HuH-7 (cell line): ENCODE data around the gene SF3B3.
"Not testable (repeated sequence)": the region's sequence is repeated elsewhere in the genome, so short reads cannot be mapped to it uniquely, and the experiment has no call there.

Experiments
- DNase-seq: peaks from one replicate; pipeline ENCODE4 v3.0.0; 2011; ENCODE audit warnings: low spot score

The SF3B3 gene

DNA sequence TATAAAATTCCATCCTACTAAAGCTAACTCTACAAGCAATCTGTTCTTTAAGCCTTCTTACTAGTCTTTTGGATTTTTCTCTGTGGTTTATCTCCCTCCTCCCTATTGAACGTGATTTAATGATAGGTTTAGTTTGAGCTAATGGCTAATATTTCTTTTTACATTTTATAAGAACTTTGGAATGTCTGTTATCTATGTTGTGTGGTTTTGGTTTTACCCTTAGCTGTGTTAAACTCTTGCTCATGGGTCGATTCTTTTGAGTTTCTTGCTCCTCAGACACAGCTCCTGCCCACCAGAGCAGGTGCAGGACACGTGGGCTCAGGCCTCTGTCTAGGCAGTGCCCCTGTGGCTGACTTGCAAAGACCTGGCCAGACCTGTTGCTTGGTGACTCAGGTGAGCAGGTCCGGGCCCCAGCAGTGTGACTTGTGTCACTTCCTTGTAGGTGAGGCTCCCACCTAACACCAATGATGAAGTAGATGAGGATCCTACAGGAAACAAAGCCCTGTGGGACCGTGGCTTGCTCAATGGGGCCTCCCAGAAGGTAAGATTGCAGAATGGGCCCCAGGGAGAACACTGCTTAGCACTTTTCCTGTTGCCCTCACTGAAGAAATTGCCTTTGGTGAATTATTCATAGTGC lies 45.1 kb downstream of the SF3B3 start:
- no peak for DNase-seq

DNA sequence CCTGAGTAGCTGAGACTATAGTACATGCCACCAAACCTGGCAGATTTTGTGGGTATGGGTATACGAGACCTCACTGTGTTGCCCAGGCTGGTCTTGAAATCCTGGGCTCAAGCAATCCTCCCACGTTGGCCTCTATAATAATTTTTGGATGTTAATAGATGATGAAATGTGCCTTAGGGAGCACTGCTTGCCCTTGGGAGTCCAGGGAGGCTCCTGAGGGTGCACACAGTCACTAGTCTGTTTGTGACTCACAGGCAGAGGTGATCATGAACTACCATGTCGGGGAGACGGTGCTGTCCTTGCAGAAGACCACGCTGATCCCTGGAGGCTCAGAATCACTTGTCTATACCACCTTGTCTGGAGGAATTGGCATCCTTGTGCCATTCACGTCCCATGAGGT lies 46.1 kb downstream of the SF3B3 start:
- DNase-seq: no peak

GRCh38 chr16:70570967-70571570 lies 47.5 kb downstream of the SF3B3 start:
- no peak for DNase-seq

DNA sequence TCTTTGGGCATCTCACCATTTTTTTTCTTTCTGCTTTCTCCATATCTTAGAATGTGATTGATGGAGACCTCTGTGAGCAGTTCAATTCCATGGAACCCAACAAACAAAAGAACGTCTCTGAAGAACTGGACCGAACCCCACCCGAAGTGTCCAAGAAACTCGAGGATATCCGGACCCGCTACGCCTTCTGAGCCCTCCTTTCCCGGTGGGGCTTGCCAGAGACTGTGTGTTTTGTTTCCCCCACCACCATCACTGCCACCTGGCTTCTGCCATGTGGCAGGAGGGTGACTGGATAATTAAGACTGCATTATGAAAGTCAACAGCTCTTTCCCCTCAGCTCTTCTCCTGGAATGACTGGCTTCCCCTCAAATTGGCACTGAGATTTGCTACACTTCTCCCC lies 48.0 kb downstream of the SF3B3 start:
- no peak for DNase-seq

- no peak for DNase-seq
Measured at GRCh38 chr16:70572050-70572925, 48.7 kb downstream of the SF3B3 start.

- DNase-seq: no peak
Measured at GRCh38 chr16:70572926-70573270, 49.3 kb downstream of the SF3B3 start.

DNA sequence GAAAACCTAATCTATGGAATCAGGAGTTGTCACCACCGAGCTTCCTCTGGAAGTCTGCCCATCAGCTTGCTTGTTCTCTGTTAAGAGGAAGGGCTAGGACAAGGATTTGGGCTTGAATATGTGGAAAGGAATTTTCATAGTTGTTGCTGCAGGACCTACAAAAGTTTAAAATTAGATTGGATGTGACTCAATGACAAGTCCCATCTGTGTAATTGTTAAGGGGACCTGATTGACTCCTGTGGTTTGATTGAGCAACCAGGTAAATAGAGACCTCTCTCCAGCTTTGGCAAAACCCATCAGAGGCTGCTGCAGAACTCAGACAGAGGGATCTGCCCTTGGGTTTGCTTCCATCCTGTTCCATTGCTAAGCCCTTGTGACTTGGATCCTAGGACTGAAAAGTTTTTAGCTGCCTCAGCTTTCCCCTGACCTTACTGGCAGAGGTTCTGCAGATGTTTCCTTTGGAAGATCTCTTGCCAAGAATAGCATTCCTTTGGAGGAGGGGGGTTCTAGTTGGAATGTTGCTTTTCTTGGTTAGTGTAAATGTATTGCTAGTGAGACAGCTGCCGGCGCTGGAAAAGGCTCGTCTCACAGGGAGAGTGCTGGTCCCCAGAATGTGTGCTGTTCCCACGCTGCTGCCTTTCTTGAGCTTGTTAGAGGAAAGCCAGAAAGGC lies 50.0 kb downstream of the SF3B3 start:
- no peak for DNase-seq

- DNase-seq: no peak
Measured at GRCh38 chr16:70574595-70575271, 51.1 kb downstream of the SF3B3 start.

GRCh38 chr16:70575376-70575775 lies 51.8 kb downstream of the SF3B3 start:
- no peak for DNase-seq

DNA sequence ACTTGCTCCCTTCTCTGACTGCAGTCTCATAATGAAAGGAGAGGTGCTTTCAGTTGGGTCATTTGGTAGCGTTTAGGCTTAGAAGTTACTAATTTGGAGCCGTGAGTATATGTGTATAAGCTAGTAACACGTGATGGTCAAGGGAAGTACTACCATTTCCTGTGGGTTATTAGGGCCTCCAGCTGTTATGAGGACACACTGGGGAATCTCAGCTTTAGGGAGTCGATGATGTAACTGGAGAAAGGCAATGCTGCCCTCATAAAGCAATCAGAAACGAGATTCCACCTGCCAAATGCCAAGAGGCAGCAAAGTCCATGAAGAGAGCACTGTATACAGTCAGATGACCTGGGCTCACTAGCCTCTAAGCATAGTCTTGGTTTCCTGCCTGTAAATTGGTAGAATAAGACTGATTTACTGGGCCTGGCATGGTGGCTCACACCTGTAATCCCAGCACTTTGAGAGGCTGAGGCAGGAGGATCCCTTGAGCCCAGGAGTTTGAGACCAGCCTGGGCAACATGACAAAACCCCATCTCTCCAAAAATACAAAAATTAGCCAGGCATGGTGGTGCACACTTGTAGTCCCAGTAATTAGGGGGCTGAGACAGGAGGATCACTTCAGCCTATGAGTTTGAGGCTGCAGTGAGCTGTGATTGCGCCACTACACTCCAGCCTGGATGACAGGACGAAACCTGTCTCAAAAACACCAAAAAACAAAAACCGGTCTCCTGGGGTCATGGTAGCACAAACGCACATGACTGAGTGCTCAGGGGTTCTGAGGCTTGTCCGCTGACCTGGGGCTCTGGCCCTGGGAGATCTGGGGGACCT lies 53.0 kb downstream of the SF3B3 start:
- DNase-seq: no peak

DNA sequence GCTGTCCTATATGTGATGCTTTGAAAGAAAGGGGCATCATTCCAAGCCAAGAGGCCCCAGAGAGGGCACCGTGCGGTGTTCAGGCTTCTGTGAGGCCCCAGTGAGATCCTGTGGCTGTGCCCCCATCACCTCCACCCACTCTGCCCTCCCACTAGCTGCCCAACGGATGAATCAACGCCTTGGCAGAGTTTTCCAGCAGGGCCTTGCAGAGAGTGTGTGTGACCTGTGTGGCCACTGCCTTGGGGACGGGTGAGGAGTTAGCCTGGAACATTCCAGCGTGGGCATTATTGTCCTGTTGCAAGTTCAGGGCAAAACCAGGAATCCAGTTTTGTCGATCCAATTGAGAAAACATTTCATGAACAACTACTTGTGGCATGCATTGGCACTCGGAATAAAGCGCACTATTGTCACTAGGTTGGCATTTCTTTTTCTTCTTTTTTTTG lies 53.7 kb downstream of the SF3B3 start:
- no peak for DNase-seq

DNA sequence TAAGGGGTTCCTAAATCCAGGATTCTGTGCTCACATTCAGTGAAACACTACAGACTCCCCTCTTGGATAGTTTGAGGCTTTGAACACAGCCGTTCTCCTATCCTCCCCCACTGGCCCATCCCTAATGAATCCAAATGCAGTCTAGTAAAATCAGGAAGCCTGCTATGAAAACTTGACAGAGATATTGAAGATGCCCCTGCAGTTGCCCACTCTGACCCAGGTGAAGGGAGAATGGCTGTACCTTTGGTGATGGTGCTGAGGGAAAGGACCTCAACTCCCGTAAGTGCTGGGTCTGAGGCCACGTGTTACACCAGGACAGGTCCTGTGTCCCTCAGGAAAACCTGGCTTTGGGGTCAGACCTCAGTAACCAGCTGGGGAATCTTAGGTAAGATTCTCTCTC lies 54.4 kb downstream of the SF3B3 start:
- no peak for DNase-seq

DNA sequence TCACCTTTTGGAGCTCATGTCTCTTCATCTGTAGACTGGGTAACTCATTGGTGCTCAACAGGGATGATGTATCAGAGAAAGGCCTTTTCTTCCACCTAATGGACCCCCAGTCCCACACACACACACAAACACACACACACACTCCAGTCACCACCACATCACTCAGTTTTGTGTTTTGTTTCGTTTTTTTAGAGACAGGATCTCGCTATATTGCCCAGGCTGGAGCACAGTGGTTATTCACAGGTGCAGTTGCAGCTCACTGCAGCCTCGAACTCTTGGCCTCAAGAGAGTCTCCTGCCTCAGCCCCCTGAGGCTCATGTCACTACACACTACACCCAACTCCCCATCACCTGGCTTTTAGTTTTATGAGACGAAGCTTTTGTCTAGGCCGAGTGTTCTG lies 55.6 kb downstream of the SF3B3 start:
- no peak for DNase-seq

DNA sequence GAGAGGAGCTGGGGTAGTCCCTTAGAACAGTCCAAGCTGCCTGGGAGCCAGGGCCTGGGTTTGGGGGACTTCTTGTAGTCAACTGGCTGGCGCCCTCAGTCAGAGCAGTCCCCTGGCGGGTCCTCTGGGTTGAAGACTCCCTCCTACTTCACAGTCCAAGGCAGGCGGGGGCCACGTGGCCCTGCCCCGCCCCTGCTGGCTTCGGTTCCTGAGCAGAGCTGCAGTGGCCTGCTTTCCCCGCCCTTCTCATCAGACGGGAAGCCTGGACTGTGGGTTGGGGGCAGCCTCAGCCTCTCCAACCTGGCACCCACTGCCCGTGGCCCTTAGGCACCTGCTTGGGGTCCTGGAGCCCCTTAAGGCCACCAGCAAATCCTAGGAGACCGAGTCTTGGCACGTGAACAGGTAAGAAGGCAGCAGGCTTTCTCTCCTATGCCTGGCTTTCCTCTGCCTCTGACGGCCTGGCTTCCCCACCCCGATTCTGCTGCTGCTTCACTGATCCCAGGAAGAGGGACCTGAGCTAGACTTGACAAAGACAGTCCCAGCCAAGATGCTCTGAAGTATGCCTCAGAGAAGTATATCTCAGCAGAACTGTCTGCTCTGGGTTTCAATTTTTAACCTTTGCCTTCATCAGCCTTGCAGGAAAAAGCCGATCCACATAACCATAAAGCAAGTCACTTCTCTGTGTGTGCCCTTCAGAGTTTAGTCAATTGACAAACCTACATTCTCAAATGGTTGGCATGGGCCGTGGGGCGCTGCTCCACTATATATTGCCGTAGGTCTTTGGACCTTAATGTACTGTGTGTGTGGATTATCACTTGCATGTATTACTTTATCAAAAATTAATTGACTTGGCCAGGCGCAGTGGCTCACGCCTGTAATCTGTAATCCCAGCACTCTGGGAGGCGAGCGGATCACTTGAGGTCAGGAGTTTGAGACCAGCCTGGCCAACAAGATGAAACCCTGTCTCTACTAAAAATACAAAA lies 56.3 kb downstream of the SF3B3 start:
- no peak for DNase-seq

- DNase-seq: no peak
Measured at GRCh38 chr16:70582280-70582978, 58.8 kb downstream of the SF3B3 start.

- no peak for DNase-seq
Measured at GRCh38 chr16:70586731-70587130, 63.1 kb downstream of the SF3B3 start.

DNA sequence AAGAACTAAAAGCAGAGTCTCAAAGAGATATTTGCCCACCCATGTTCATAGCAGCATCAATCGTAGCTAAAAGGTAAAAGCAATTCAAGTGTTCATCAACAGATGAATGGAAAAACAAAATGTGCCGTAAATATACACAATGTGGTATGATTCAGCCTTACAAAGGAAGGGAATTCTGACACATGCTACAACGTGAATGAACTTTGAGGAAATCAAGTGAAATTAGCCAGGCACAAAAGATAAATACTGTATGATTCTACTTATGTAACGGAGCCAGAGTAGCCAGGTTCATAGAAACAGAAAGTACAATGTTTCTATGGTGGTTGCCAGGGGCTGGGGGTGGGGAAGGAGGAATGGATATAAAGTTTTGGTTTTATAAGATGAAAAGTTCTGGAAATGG lies 64.9 kb downstream of the SF3B3 start:
- no peak for DNase-seq

DNA sequence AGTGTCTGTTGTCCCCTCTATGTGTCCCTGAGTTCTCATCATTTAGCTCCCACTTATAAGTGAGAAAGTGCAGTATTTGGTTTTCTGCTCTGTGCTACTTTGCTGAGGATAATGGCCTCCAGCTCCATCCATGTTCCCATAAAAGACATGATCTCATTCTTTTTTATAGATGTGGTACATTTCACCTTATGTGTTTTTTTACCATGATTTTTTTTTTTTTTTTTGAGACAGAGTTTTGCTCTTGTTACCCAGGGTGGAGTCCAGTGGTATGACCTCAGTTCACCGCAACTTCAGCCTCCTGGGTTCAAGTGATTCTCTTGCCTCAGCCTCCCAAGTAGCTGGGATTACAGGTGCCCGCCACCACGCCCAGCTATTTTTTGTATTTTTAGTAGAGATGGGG lies 65.8 kb downstream of the SF3B3 start:
- DNase-seq: not testable (repeated sequence)

- DNase-seq: no peak
Measured at GRCh38 chr16:70589998-70590471, 66.4 kb downstream of the SF3B3 start.
